Measurements from ENCODE around the gene NPFFR1.
"Not testable (repeated sequence)": the region's sequence is repeated elsewhere in the genome, so short reads cannot be mapped to it uniquely, and the experiment has no call there.

The NPFFR1 gene

GRCh38 chr10:70255329-70256299 is 28.2 kb downstream of the NPFFR1 start:
- DNase-seq = no peak

DNA sequence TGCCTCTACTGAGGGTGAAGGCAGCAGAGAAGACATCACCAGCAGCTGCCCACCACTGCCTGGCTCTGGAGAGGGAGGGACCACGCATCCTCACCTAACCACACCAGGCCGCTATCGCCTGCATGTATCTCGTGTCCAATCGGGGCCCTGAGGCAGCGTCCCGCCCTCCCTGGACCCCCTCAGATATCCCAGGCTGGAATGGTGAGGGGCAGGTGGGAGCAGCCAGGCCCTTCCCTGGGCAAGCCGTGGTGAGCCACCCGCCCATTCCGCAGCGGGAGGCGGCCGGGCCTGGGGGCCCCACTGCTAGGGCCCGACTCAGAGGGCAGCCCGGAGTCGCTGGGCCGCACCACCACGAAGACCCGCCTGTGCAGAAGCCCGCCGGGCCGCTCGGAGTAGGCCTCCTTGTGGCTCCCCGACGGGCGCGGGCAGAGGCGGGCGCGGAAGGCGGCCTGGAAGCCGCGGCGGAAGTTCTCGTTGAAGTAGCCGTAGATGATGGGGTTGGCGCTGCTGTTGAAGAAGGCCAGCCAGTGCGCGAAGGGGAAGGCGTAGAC is 29.0 kb downstream of the NPFFR1 start:
- DNase-seq = no peak

- DNase-seq = no peak
Observed at GRCh38 chr10:70253878-70254765, 29.7 kb downstream of the NPFFR1 start.

DNA sequence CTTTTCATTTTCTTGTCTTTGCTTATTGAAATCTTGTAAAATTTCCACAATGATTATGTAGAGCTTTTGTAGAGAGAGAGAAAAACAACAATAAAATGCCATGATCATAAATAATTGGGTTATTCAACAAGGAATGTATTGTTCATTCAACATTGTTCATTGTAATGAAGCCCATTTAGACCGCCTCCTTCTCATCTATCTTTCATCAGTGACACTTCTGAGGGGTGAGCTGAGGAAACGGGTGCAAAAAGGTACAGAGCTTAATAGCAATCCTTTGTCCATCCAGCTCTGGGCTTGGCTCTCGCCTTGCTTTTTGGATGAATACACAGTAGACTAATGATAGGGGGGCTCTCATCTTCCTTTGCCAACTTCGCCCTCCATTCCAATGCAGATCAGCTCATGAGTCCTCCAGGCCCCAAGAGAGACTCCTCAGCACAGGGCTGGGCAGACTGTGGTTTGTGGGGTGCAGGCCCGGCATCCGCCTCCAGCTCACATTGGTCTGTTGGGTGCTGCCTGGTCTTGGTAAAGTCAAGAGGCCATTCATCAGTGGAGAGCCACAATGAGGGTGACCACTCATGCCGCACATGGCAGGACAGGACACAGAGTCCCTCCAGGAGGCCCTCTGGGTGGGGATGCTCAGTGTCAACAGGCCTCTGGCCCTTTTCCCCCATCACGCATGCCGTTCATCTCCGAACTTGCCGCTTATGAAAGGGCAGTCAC is 32.7 kb downstream of the NPFFR1 start:
- DNase-seq = no peak

- no peak for DNase-seq
Observed at GRCh38 chr10:70247360-70247759, 36.4 kb downstream of the NPFFR1 start.

DNA sequence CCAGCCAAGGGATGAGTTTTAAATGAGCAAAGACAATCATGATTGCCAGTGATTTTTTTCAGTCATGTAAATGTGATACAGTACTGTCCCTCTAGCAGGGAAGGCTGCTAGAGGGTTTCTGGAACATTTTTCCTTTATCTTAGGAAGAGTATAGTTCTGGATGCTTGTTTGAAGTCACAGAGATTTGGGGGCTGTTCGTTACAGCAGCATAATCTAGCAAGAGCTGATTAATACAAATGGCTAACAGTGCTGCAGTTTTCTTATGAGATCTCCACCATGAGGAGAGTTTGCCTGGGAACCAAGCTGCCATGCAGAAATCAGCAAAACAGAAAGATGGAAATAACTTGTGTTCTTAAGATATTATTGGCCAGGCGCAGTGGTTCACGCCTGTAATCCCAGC is 42.7 kb downstream of the NPFFR1 start:
- no peak for DNase-seq

DNA sequence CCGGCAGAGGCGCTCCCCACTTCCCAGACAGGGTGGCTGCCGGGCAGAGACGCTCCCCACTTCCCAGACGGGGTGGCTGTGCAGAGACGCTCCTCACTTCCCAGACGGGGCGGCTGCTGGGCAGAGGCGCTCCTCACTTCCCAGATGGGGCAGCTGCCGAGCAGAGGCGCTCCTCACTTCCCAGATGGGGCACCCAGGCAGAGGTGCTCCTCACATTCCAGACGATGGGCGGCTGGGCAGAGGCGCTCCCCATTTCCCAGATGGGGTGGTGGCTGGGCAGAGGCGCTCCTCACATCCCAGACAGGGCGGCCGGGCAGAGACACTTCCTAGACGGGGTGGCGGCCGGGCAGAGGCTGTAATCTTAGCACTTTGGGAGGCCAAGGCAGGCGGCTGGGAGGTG is 43.8 kb downstream of the NPFFR1 start:
- DNase-seq = not testable (repeated sequence)

- DNase-seq = not testable (repeated sequence)
Observed at GRCh38 chr10:70239077-70239976, 44.5 kb downstream of the NPFFR1 start.

DNA sequence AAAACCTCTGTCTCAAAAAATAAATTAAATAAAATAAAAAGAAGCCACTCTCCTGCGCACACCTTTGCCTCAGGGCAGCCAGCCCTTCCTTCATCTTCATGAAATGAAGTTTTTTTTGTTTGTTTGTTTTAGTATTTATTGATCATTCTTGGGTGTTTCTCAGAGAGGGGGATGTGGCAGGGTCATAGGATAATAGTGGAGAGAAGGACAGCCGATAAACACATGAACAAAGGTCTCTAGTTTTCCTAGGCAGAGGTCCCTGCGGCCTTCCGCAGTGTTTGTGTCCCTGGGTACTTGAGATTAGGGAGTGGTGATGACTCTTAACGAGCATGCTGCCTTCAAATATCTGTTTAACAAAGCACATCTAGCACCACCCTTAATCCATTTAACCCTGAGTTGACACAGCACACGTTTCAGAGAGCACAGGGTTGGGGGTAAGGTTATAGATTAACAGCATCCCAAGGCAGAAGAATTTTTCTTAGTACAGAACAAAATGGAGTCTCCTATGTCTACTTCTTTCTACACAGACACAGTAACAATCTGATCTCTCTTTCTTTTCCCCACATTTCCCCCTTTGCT is 45.8 kb downstream of the NPFFR1 start:
- DNase-seq = not testable (repeated sequence)

GRCh38 chr10:70234668-70235447 is 48.9 kb downstream of the NPFFR1 start:
- DNase-seq = no peak

DNA sequence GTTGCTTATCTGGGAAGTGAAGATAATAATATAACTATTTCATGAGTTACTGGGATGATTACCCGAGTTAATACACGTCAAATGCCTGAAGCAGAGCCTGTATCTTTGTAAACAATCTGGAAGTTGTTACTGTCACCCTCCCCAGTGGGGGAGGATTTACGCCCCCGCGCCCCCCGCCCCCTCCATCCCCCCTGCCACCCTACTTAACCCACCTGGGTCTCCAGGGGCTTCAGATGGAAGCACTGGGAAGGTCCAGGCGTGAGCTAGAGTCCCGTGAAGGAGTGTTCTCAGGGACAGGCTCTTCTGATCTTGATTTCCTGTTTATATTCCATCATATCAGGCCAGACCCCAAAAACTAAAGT is 49.9 kb downstream of the NPFFR1 start:
- DNase-seq = no peak

DNA sequence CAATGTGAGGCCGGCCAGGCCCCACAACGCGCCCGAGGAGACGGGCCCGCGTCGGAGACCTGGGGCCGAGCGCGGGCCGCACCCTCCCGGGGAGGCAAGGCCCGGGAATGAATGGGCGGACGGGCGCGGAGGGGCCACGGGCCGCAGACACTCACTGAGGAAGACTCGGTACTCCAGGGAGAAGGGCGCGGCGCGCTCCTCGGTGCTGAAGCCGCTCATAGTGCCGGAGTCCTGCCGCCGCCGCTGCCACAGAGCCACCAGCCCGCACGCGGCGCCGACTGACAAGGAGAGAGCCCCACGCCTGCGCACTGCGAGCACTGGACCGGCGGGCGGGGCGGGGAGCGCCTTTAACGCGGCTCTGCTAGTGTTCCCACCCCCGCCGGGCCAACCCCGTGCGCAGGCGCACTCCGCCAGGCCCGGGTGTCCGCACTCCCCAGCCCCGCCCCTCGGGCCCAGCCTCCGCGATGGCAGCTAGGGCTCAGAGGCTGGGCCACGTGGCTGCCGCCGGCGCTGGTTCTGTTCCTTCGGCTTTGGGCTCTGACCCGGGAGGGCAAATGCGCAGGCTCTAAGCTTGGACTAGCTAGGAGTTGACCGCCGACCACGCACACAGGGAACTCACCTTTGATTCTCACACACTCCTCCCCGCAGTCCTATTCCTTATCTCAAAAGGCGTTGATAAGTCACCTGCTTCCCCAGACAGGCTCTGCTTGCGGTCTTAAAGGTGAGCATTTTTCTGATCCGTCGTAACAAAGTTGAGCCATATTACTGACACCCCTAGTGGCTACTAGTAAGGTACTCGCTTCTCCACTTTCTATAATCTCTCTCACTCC is 50.5 kb downstream of the NPFFR1 start, which contains the start of gene PPA1:
Gene PPA1, minus strand, starts transcription at position 321 of the 830 bp plus-strand sequence. Its CDS starts 102 bp downstream, at position 219.
- peak; percentile 97 to 100 (median 98) for DNase-seq

GRCh38 chr10:70232859-70233108 is 51.0 kb downstream of the NPFFR1 start:
- peak in 1 of 5 donors; percentile 21 for DNase-seq

DNA sequence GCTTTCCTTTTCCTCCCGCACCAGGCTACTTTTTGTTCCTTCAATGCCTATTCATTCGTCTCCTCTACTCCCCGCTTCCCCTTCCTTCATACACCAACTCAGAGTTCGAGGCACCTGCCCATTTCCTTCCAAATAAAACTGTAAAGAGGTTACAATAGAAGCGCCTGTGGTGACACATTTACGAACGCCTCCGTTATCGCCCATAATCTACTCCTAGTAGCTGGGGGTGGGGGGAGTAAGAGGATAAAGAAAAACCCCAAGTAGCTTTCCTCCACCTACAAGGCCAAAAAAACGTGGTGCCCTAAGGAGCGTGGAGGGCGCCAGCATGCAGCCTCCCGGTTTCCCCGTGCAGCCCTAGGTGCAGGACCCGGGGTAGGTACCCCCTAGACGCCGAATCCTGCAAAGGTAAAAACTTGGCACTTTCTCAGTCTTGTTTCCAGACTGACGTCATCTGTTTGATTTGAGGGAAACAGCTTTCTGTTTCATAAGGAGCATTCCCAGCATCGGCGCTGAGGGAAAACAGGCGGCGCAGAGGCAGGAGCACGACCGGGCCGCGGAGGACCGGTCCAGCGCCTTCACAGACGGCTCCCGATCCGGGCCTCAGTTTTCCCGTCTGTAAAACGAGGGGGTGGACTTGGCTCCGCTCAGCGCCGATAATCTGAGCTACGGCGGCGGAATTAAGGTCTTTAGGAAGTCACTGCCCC is 51.5 kb downstream of the NPFFR1 start:
- peak in 3 of 5 donors; percentile 21 to 55 (median 22) for DNase-seq

GRCh38 chr10:70228491-70228890 is 55.3 kb downstream of the NPFFR1 start:
- no peak for DNase-seq

- DNase-seq = peak in 1 of 5 donors; percentile 10
Observed at GRCh38 chr10:70227548-70228320, 56.1 kb downstream of the NPFFR1 start.

DNA sequence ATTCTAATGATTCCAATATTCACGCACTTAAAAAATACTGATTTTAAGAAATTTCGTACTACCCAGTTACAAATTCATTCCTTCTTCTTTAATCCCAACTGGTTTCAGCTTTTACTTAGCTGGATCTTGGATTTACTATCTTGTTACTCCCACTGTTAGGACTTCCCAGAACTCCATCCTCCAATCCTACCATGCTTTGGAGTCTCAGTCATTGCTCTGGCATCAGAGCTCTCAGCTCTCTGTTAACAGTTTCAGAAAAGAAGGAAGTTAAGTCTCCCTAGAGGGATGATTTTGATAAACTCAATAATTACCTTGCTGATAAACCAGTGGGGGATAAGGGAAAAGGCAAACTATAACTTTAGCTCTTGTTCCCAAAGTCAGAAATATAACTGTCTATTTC is 60.1 kb downstream of the NPFFR1 start:
- DNase-seq = no peak
